K562 (cell line): ENCODE results near the gene RPL22. TPM values are rescaled to one million over a fixed set of nuclear protein-coding genes. Genes with fewer than 3 reads are reported as not detected.
A peak's percentile ranks its signal among the peaks of the same experiment; 100 is the strongest.

ENCODE experiments used
- ARID1B ChIP-seq: fragments of 450-650 bp; IDR thresholded peaks from 2 replicates; pipeline ENCODE4 v1.6.1; 2016; ENCODE audit warnings: antibody characterized with exemption, mild to moderate bottlenecking, inconsistent platforms
- E2F3 ChIP-seq: fragments of 250-450 bp; sonication (Bioruptor Pico); IDR thresholded peaks from 2 replicates; pipeline ENCODE4 v1.4.0; 2020; ENCODE audit warnings: mild to moderate bottlenecking
- FIP1L1 ChIP-seq: fragments of 200-400 bp; formaldehyde crosslinking; IDR thresholded peaks from 2 replicates; pipeline ENCODE4 v1.6.1; 2018; ENCODE audit warnings: mild to moderate bottlenecking, low read depth, low read length; ENCODE audit not compliant: poor library complexity, severe bottlenecking
- FOXM1 ChIP-seq, 2 experiments: fragments of 450-650 bp in 1 of 2; sonication (generic) in 1 of 2; formaldehyde crosslinking in 1 of 2; IDR thresholded peaks; 2 replicates each; pipeline versions ENCODE4 v1.6.1 to v1.9.0; 2017 to 2022; ENCODE audit warnings: low read depth in 2 of 2, mild to moderate bottlenecking in 2 of 2, missing genetic modification reagents in 1 of 2, moderate library complexity in 1 of 2
- NCOA6 ChIP-seq: fragments of 450-650 bp; IDR thresholded peaks from 2 replicates; pipeline ENCODE4 v1.6.1; 2017; ENCODE audit warnings: mild to moderate bottlenecking
- NFXL1 ChIP-seq: fragments of 450-650 bp; formaldehyde crosslinking; IDR thresholded peaks from 2 replicates; pipeline ENCODE4 v1.4.0; 2021; ENCODE audit warnings: mild to moderate bottlenecking
- polyA plus RNA-seq, 8 experiments: library from polyadenylated mRNA; depleted of rRNA in 4 of 8; stranded (reverse) in 5 of 8; unstranded in 3 of 8; fragments of >200 nt; fragmentation: Nextera tagmentation in 2 of 8; fragmentation: Illumina TruSeq in 1 of 8; extraction: Ambion mirVana in 2 of 8; extraction: Trizol in 1 of 8; gene quantifications; 2 replicates each; pipeline versions ENCODE4 v1.2.1 to v1.2.3, GENCODE V29; 2011 to 2014; ENCODE audit warnings: inconsistent platforms in 1 of 8, missing spikeins in 1 of 8
- total RNA-seq, 7 experiments: library from RNA; depleted of rRNA in 6 of 7; stranded (reverse); fragments of >200 nt in 6 of 7; fragmentation: Illumina TruSeq in 2 of 7; extraction: Trizol in 2 of 7; gene quantifications; 2 replicates each; pipeline versions ENCODE4 v1.2.1 to v1.2.3, GENCODE V29; 2011 to 2021; ENCODE audit warnings: low replicate concordance in 1 of 7
- TF ChIP-seq, protein P1 (sequence below), 2 experiments: fragments of 450-650 bp; formaldehyde crosslinking in 1 of 2; IDR thresholded peaks; 2 replicates each; pipeline versions ENCODE4 v1.4.0 to v1.6.1; 2014 to 2020; ENCODE audit warnings: mild to moderate bottlenecking in 2 of 2, borderline replicate concordance in 1 of 2, low read depth in 1 of 2
- TF ChIP-seq, protein P2 (sequence below): fragments of 450-650 bp; conservative IDR thresholded peaks from 2 replicates; pipeline ENCODE4 v1.6.1; 2016; ENCODE audit warnings: missing genetic modification characterization, low read depth, mild to moderate bottlenecking, missing compliant biosample characterization, moderate library complexity
- TF ChIP-seq, protein P3 (sequence below), 2 experiments: fragments of 450-650 bp in 1 of 2; sonication (generic) in 1 of 2; formaldehyde crosslinking in 1 of 2; IDR thresholded peaks in 1 of 2; conservative IDR thresholded peaks in 1 of 2; 2 replicates each; pipeline versions ENCODE4 v1.6.1 to v1.8.1; 2016 to 2023; ENCODE audit warnings: mild to moderate bottlenecking in 2 of 2, moderate library complexity in 2 of 2, inconsistent platforms in 1 of 2, missing genetic modification reagents in 1 of 2
- TF ChIP-seq, protein P4 (sequence below): IDR thresholded peaks from 2 replicates; pipeline ENCODE4 v1.6.1; 2011; ENCODE audit warnings: borderline replicate concordance, low read depth, mild to moderate bottlenecking, moderate library complexity, low read length; ENCODE audit not compliant: insufficient read depth, poor library complexity, severe bottlenecking

RPL22 gene
- total and polyA plus RNA-seq, 9 of the 15 experiments (the other 6 are each of a cell fraction or from before 2014, with no cell fraction given): 467 to 1,165 (median 607) TPM

DNA sequence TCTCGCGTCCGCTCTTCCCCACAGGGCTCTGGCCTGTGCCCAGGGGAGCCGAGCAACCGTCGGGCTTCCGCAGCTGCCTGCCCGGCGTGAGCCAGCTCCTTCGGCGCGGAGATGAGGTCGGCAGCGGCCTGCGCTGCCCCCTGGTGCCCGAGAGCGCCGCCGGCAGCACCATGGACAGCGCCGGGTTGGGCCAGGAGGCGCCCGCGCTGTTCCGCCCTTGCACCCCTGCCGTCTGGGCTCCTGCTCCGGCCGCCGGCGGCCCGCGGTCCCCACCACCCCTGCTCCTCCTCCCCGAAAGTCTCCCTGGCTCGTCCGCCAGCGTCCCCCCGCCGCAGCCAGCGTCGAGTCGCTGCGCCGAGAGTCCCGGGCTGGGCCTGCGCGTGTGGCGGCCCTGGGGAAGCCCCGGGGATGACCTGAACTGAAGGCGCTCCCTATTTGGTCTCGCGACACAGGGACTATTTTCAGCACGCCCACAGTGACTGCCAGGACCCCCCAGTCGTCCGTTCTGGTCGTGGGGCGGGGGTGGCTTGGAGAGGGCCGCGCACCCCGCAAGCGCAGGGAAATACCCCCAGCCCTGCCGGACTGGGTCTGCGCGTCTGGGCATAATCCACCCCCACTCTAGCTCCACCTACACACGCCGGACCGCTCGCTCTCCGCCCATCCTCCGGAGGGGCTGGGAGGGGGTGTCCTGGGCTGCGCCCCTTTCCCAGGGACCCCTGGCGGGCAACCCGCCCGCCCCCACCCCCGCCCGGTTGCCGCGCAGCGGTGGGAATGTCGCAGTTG lies 45.9 kb upstream of the RPL22 start (continued):
- TF ChIP-seq, protein P1, sequence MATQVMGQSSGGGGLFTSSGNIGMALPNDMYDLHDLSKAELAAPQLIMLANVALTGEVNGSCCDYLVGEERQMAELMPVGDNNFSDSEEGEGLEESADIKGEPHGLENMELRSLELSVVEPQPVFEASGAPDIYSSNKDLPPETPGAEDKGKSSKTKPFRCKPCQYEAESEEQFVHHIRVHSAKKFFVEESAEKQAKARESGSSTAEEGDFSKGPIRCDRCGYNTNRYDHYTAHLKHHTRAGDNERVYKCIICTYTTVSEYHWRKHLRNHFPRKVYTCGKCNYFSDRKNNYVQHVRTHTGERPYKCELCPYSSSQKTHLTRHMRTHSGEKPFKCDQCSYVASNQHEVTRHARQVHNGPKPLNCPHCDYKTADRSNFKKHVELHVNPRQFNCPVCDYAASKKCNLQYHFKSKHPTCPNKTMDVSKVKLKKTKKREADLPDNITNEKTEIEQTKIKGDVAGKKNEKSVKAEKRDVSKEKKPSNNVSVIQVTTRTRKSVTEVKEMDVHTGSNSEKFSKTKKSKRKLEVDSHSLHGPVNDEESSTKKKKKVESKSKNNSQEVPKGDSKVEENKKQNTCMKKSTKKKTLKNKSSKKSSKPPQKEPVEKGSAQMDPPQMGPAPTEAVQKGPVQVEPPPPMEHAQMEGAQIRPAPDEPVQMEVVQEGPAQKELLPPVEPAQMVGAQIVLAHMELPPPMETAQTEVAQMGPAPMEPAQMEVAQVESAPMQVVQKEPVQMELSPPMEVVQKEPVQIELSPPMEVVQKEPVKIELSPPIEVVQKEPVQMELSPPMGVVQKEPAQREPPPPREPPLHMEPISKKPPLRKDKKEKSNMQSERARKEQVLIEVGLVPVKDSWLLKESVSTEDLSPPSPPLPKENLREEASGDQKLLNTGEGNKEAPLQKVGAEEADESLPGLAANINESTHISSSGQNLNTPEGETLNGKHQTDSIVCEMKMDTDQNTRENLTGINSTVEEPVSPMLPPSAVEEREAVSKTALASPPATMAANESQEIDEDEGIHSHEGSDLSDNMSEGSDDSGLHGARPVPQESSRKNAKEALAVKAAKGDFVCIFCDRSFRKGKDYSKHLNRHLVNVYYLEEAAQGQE (IDR thresholded peaks at IDR 0.05; ENCODE audit: borderline replicate concordance): peak; percentile 100
- TF ChIP-seq, protein P1 (CRISPR knock-in tag; IDR thresholded peaks at IDR 0.05; ENCODE audit: low read depth): peak; percentile 100
- no peak for TF ChIP-seq ARID1B
- TF ChIP-seq FOXM1 (IDR thresholded peaks at IDR 0.05; ENCODE audit: low read depth): no peak
- TF ChIP-seq FOXM1 (CRISPR knock-in tag; IDR thresholded peaks at IDR 0.05; ENCODE audit: low read depth): peak; percentile 98
- no peak for TF ChIP-seq NFXL1 (CRISPR knock-in tag)
- TF ChIP-seq E2F3 (CRISPR knock-in tag): 0 out of 2 replicates have a peak, but pooled peaks have one; percentile 53
- TF ChIP-seq, protein P2, sequence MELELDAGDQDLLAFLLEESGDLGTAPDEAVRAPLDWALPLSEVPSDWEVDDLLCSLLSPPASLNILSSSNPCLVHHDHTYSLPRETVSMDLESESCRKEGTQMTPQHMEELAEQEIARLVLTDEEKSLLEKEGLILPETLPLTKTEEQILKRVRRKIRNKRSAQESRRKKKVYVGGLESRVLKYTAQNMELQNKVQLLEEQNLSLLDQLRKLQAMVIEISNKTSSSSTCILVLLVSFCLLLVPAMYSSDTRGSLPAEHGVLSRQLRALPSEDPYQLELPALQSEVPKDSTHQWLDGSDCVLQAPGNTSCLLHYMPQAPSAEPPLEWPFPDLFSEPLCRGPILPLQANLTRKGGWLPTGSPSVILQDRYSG: no peak
- peak; percentile 91 for TF ChIP-seq NCOA6
- TF ChIP-seq, protein P3, sequence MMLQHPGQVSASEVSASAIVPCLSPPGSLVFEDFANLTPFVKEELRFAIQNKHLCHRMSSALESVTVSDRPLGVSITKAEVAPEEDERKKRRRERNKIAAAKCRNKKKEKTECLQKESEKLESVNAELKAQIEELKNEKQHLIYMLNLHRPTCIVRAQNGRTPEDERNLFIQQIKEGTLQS (IDR thresholded peaks at IDR 0.05): no peak
- TF ChIP-seq, protein P3 (CRISPR knock-in tag; conservative IDR thresholded peaks at IDR 0.05): peak; percentile 88
- peak; percentile 92 for TF ChIP-seq FIP1L1
- TF ChIP-seq, protein P4, sequence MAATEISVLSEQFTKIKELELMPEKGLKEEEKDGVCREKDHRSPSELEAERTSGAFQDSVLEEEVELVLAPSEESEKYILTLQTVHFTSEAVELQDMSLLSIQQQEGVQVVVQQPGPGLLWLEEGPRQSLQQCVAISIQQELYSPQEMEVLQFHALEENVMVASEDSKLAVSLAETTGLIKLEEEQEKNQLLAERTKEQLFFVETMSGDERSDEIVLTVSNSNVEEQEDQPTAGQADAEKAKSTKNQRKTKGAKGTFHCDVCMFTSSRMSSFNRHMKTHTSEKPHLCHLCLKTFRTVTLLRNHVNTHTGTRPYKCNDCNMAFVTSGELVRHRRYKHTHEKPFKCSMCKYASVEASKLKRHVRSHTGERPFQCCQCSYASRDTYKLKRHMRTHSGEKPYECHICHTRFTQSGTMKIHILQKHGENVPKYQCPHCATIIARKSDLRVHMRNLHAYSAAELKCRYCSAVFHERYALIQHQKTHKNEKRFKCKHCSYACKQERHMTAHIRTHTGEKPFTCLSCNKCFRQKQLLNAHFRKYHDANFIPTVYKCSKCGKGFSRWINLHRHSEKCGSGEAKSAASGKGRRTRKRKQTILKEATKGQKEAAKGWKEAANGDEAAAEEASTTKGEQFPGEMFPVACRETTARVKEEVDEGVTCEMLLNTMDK: peak; percentile 77
